ENCODE results near the gene SLC38A1.
A peak's percentile ranks its signal among the peaks of the same experiment; 100 is the strongest.
"Not testable (repeated sequence)": the region's sequence is repeated elsewhere in the genome, so short reads cannot be mapped to it uniquely, and the experiment has no call there.

The SLC38A1 gene

GRCh38 chr12:46264057-46264456, 4.8 kb downstream of the SLC38A1 start:
- DNase-seq (ENCODE audit: low spot score) = peak; percentile 47

- DNase-seq (ENCODE audit: low spot score) = no peak
Measured at GRCh38 chr12:46263140-46264016, 5.5 kb downstream of the SLC38A1 start.

GRCh38 chr12:46261646-46262045, 7.2 kb downstream of the SLC38A1 start:
- DNase-seq (ENCODE audit: low spot score) = no peak

- no peak for DNase-seq (ENCODE audit: low spot score)
Measured at GRCh38 chr12:46260913-46261476, 7.8 kb downstream of the SLC38A1 start.

GRCh38 chr12:46260124-46260912, 8.5 kb downstream of the SLC38A1 start:
- peak; percentile 62 for DNase-seq (ENCODE audit: low spot score)

- DNase-seq (ENCODE audit: low spot score) = no peak
Measured at GRCh38 chr12:46259713-46260112, 9.1 kb downstream of the SLC38A1 start.

GRCh38 chr12:46259071-46259470, 9.8 kb downstream of the SLC38A1 start:
- DNase-seq (ENCODE audit: low spot score) = no peak

GRCh38 chr12:46258129-46258528, 10.7 kb downstream of the SLC38A1 start:
- DNase-seq (ENCODE audit: low spot score) = no peak

- DNase-seq (ENCODE audit: low spot score) = no peak
Measured at GRCh38 chr12:46256942-46257341, 11.9 kb downstream of the SLC38A1 start.

- DNase-seq (ENCODE audit: low spot score) = no peak
Measured at GRCh38 chr12:46253544-46254162, 15.2 kb downstream of the SLC38A1 start.

GRCh38 chr12:46251994-46252393, 16.8 kb downstream of the SLC38A1 start:
- DNase-seq (ENCODE audit: low spot score) = not testable (repeated sequence)

- DNase-seq (ENCODE audit: low spot score) = not testable (repeated sequence)
Measured at GRCh38 chr12:46249960-46250359, 18.9 kb downstream of the SLC38A1 start.

- no peak for DNase-seq (ENCODE audit: low spot score)
Measured at GRCh38 chr12:46246021-46246700, 22.7 kb downstream of the SLC38A1 start.

- DNase-seq (ENCODE audit: low spot score) = no peak
Measured at GRCh38 chr12:46244997-46245396, 23.8 kb downstream of the SLC38A1 start.

- no peak for DNase-seq (ENCODE audit: low spot score)
Measured at GRCh38 chr12:46244273-46244915, 24.4 kb downstream of the SLC38A1 start.

- no peak for DNase-seq (ENCODE audit: low spot score)
Measured at GRCh38 chr12:46242569-46242968, 26.3 kb downstream of the SLC38A1 start.

- DNase-seq (ENCODE audit: low spot score) = no peak
Measured at GRCh38 chr12:46240436-46240835, 28.4 kb downstream of the SLC38A1 start.

GRCh38 chr12:46238821-46239220, 30.0 kb downstream of the SLC38A1 start:
- DNase-seq (ENCODE audit: low spot score) = no peak

GRCh38 chr12:46237371-46238045, 31.3 kb downstream of the SLC38A1 start:
- DNase-seq (ENCODE audit: low spot score) = no peak

GRCh38 chr12:46234000-46234399, 34.8 kb downstream of the SLC38A1 start:
- DNase-seq (ENCODE audit: low spot score) = no peak

- DNase-seq (ENCODE audit: low spot score) = no peak
Measured at GRCh38 chr12:46233423-46233822, 35.4 kb downstream of the SLC38A1 start.
